Neutrophil (primary cell): Measurements from ENCODE around the gene OSBPL6.
"Not testable (repeated sequence)": the region's sequence is repeated elsewhere in the genome, so short reads cannot be mapped to it uniquely, and the experiment has no call there.

Source experiments
- H3K27ac ChIP-seq: fragments of 200-600 bp; sonication (generic); 2 replicates; pipeline ENCODE4 v1.5.1; 2016; ENCODE audit warnings: mild to moderate bottlenecking, moderate library complexity
- H3K27me3 ChIP-seq: fragments of 200-600 bp; sonication (generic); 2 replicates; pipeline ENCODE4 v1.6.0; 2016; ENCODE audit warnings: mild to moderate bottlenecking
- H3K36me3 ChIP-seq: fragments of 200-600 bp; sonication (generic); 2 replicates; pipeline ENCODE4 v1.5.1; 2017
- H3K4me1 ChIP-seq, 2 experiments: fragments of 200-600 bp in 1 of 2; sonication (generic) in 1 of 2; 1 replicate in 1 of 2; 2 replicates in 1 of 2; pipeline versions ENCODE4 v1.5.1 to v1.6.1; 2013 to 2016; ENCODE audit warnings: low read depth in 1 of 2, low read length in 1 of 2, mild to moderate bottlenecking in 1 of 2, moderate library complexity in 1 of 2; ENCODE audit not compliant: control insufficient read depth in 1 of 2, insufficient read depth in 1 of 2
- H3K4me3 ChIP-seq, 2 experiments: fragments of 200-600 bp in 1 of 2; sonication (generic) in 1 of 2; 1 replicate in 1 of 2; 2 replicates in 1 of 2; pipeline ENCODE4 v1.5.1; 2013 to 2016; ENCODE audit warnings: low read depth in 1 of 2, low read length in 1 of 2, mild to moderate bottlenecking in 1 of 2, moderate library complexity in 1 of 2
- H3K9me3 ChIP-seq: fragments of 200-600 bp; sonication (generic); 2 replicates; pipeline ENCODE4 v1.5.1; 2016
- CTCF ChIP-seq: fragments of 200-600 bp; sonication (generic); IDR thresholded peaks from 2 replicates; pipeline ENCODE4 v1.5.1; 2016; ENCODE audit warnings: antibody characterized with exemption

Gene OSBPL6

GRCh38 chr2:178345951-178346350 is 151.6 kb downstream of the OSBPL6 start:
- H3K36me3 ChIP-seq: no peaks in the 10 kb centered on the region
- H3K27ac ChIP-seq: no peak overlapping the region
- H3K27me3 ChIP-seq: no peaks in the 10 kb centered on the region
- H3K4me1 ChIP-seq: peaks cover 0 to 6% of the 10 kb centered on the region in 2 experiments
- no peak for TF ChIP-seq CTCF
- no peaks in the 10 kb centered on the region for H3K9me3 ChIP-seq
- no peak overlapping the region for H3K4me3 ChIP-seq

GRCh38 chr2:178350051-178350450 is 155.7 kb downstream of the OSBPL6 start:
- Histone ChIP-seq H3K4me3 (no peak overlapping the region), H3K36me3 (no peaks in the 10 kb centered on the region), H3K27me3 (no peaks in the 10 kb centered on the region), H3K27ac (no peak overlapping the region), H3K9me3 (no peaks in the 10 kb centered on the region), H3K4me1 (no peaks in the 10 kb centered on the region)
- no peak for TF ChIP-seq CTCF

- H3K9me3 ChIP-seq, H3K4me1 ChIP-seq, H3K4me3 ChIP-seq: not testable (repeated sequence)
These were observed 163.4 kb downstream of the OSBPL6 start for GRCh38 chr2:178357704-178358103.

GRCh38 chr2:178359192-178359912 is 165.0 kb downstream of the OSBPL6 start:
- no peak overlapping the region for H3K27ac ChIP-seq
- H3K4me3 ChIP-seq: no peak overlapping the region
- TF ChIP-seq CTCF: no peak
- H3K36me3 ChIP-seq: no peaks in the 10 kb centered on the region
- no peaks in the 10 kb centered on the region for H3K27me3 ChIP-seq
- no peaks in the 10 kb centered on the region for H3K4me1 ChIP-seq
- H3K9me3 ChIP-seq: no peaks in the 10 kb centered on the region

More at GRCh38 chr2:178357704-178358103, 163.4 kb downstream of the OSBPL6 start:
- not testable (repeated sequence) for H3K27ac ChIP-seq, H3K27me3 ChIP-seq, H3K36me3 ChIP-seq

GRCh38 chr2:178361588-178361987 is 167.3 kb downstream of the OSBPL6 start:
- no peak overlapping the region for H3K27ac ChIP-seq
- no peaks in the 10 kb centered on the region for H3K27me3 ChIP-seq
- H3K36me3 ChIP-seq: no peaks in the 10 kb centered on the region
- no peak overlapping the region for H3K4me3 ChIP-seq
- TF ChIP-seq CTCF: no peak
- no peaks in the 10 kb centered on the region for H3K9me3 ChIP-seq
- H3K4me1 ChIP-seq: no peaks in the 10 kb centered on the region

- Histone ChIP-seq H3K4me3 (no peak overlapping the region), H3K9me3 (no peaks in the 10 kb centered on the region), H3K36me3 (no peaks in the 10 kb centered on the region), H3K27ac (no peak overlapping the region), H3K27me3 (no peaks in the 10 kb centered on the region), H3K4me1 (no peaks in the 10 kb centered on the region)
- no peak for TF ChIP-seq CTCF
These were observed 168.9 kb downstream of the OSBPL6 start for GRCh38 chr2:178363252-178363651.
